ENCODE measurements around the gene EML4.

EML4 gene

DNA sequence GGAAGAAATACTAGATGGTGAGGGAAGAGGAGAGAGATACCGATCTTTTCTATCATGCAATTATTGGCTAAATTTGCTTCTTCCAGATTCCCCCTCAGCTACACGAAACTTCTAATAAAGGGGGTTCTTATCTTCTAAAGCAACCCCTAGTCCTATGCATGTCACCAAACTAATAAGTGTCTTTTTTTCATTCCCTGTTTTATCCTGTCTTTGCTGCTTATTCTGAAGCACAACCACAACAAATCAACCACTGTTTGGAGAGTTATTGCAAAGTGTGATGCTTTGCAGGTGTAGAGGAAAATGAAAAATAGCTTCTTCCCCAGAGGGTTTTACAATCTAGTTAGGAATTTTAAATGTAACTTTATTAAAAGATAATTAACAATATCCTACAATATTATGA lies 60.8 kb downstream of the EML4 start:
- no peak for DNase-seq

- no peak for DNase-seq
Observed at GRCh38 chr2:42230891-42231290, 61.7 kb downstream of the EML4 start.

- no peak for DNase-seq
Observed at GRCh38 chr2:42232024-42232423, 62.9 kb downstream of the EML4 start.

- DNase-seq, result no peak
Observed at GRCh38 chr2:42233976-42234441, 64.9 kb downstream of the EML4 start.

DNA sequence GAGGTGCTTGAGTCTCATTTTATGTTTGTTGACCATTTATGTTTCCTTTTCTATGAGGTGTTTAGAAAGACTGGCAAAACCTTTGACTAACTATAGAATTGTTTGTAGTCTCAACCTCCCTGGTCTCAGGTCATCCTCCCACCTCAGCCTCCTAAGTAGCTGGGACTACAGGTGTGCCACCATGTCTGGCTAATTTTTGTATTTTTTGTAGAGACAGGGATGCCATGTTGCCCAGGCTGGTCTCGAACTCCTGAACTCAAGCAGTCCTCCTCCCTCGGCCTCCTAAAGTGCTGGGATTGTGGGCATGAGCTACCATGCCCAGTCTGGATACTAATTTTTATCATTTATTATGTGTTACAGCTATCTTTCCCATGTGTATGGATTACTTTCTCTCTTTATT lies 67.8 kb downstream of the EML4 start:
- no peak for DNase-seq

GRCh38 chr2:42238644-42239288 lies 69.6 kb downstream of the EML4 start:
- DNase-seq, result peak in 1 of 4 experiments; percentile 11

GRCh38 chr2:42239289-42239661 lies 70.1 kb downstream of the EML4 start:
- no peak for DNase-seq

GRCh38 chr2:42239811-42240210 lies 70.7 kb downstream of the EML4 start:
- no peak for DNase-seq

GRCh38 chr2:42241517-42241916 lies 72.4 kb downstream of the EML4 start:
- DNase-seq, result no peak

- no peak for DNase-seq
Observed at GRCh38 chr2:42243297-42243696, 74.1 kb downstream of the EML4 start.

DNA sequence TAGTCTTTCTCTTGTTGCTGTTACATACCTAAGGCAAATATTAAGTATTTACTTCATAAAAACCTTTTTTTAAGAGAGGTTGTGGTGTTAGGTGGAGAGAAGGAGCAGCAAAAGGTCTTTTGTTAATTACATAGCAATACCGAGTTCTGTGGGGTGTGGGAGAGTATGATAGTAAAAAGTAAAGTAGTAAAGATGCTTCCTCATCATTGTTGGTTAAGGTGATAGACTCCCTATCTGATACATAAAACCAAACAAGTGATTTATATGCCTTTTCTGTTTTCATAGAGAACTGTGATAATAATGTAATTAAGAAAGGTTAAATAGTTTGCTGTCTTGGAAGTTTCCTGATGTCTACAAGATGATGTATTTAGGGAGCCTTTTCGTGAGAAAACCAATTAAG lies 75.4 kb downstream of the EML4 start:
- no peak for DNase-seq

- no peak for DNase-seq
Observed at GRCh38 chr2:42245396-42245795, 76.2 kb downstream of the EML4 start.

- no peak for DNase-seq
Observed at GRCh38 chr2:42246562-42246961, 77.4 kb downstream of the EML4 start.

DNA sequence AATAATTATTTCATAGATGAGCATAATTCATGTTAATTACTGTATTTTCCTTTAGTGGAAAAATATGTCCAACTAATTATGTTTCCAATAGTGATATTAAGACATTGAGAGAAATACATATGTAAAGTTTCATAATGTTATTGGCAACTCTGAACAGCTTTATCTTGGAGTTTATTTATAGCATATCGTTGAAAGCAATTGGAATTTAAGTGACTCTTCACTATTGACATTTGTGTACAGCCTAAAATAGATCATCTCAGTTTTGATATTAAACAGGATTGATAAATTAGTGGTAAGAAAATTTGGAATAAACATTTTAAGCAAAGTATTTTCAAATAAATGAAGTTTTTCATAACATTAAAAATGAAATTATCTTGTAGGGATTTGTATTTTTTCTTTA lies 79.7 kb downstream of the EML4 start:
- DNase-seq, result no peak

GRCh38 chr2:42249284-42249683 lies 80.1 kb downstream of the EML4 start:
- no peak for DNase-seq

DNA sequence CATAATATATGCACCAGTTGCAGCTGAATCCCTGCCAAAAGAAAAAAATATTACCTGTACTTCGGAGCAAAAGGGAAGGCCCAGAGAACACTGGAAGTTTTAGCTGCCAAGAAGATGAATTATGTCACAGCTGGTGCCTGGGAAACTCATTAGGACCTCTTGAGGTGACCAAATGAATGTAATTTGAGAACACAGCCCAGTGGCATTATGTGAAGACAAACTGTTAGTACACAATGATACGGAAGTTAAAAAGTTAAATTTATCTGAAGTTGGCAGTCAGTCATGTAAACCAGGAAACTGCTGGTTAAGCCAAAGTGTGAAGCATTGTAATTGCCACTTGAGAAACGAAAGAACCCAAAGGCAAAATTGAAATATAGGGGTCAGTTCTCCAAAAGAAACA lies 80.7 kb downstream of the EML4 start:
- DNase-seq, result no peak

GRCh38 chr2:42250925-42251324 lies 81.8 kb downstream of the EML4 start:
- DNase-seq, result no peak

DNA sequence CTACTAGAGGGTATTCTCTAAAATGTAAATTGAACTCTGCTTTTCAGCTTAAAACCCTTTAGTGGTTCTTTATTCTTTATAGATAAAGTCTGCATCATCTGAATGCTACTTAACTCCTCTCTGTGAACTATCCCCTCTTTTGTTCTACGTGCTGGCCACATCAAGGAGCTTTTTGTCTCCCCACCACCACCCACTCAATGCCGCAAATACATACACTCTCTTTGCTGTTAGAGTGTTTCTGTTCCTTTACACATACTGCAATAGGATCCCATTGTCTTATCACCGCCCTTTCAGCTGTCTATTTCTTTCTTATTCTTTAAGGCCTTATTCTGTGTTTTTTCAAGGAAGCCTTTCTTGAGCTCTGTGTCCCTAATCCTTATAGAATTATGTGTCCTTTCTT lies 83.3 kb downstream of the EML4 start:
- no peak for DNase-seq

DNA sequence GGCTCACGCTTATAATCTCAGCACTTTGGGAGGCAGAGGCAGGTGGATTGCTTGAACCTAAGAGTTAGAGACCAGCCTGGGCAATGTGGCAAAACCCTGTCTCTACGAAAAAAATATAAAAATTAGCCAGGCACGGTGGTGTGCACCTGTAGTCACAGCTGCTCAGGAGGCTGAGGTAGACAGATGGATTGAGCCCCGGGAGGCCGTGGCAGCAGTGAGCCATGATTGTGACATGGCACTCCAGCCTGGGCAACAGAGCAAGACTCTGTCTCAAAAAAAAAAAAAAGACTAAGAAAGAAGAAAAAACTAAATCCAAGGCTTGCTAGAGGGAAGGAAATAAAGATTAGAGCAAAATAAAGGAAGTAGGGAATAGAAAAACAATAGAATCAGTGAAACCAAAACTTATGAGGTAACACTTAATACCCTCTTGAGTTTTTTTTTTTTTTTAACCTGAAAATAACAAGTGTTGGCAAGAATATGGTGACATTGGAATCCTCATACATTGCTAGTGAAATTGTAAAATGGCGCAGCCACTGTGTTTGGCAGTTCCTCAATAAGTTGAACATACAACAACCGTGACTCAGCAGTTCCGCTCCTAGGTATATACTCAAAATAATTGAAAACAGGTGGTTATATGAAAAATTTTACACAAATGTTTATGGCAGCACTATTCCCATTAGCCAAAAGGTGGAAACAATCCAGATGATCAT lies 85.2 kb downstream of the EML4 start:
- DNase-seq, result no peak

- no peak for DNase-seq
Observed at GRCh38 chr2:42256505-42256904, 87.4 kb downstream of the EML4 start.

- DNase-seq, result no peak
Observed at GRCh38 chr2:42261518-42262195, 92.5 kb downstream of the EML4 start.

DNA sequence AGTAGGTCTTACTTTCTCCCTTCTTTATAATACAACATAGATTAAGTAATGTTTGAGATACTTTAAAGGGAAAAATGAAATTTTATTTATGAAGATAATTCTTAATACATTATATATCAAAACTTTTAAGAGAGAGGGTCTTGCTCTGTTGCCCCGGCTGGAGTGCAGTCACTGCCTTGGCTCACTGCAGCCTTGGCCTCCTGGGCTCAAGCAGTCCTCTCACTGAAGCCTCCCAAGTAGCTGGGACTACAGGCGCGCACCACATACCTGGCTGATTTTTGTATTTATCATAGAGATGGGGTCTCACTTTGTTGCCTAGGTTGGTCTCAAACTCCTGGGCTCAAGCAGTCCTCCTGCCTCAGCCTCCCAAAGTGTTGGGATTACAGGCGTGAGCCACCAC lies 97.1 kb downstream of the EML4 start:
- DNase-seq, result no peak

GRCh38 chr2:42267530-42267929 lies 98.4 kb downstream of the EML4 start:
- DNase-seq, result no peak

- no peak for DNase-seq
Observed at GRCh38 chr2:42268528-42269151, 99.5 kb downstream of the EML4 start.

All from activated naive CD4-positive, alpha-beta T cell (primary cell).